HepG2 (cell line): ENCODE results near the gene KCNK15. TPM values are rescaled to one million over a fixed set of nuclear protein-coding genes. Genes with fewer than 3 reads are reported as not detected.

Source experiments
- ATF7 ChIP-seq, 2 experiments: fragments of 450-650 bp in 1 of 2; sonication (generic) in 1 of 2; formaldehyde crosslinking in 1 of 2; IDR thresholded peaks; 2 replicates each; pipeline versions ENCODE4 v1.4.0 to v1.6.1; 2016 to 2020; ENCODE audit warnings: antibody characterized with exemption in 1 of 2, mild to moderate bottlenecking in 1 of 2, missing genetic modification reagents in 1 of 2
- HDAC6 ChIP-seq: fragments of 200-600 bp; sonication (generic); IDR thresholded peaks from 2 replicates; pipeline ENCODE4 v1.7.0; 2017; ENCODE audit warnings: mild to moderate bottlenecking, antibody characterized with exemption, low read length, low read depth
- HOXA3 ChIP-seq: sonication (generic); formaldehyde crosslinking; IDR thresholded peaks from 2 replicates; pipeline ENCODE4 v1.5.0; 2020; ENCODE audit warnings: missing genetic modification reagents
- MIXL1 ChIP-seq: IDR thresholded peaks from 2 replicates; pipeline ENCODE4 v1.6.1; 2016
- MTERF4 ChIP-seq: sonication (generic); formaldehyde crosslinking; IDR thresholded peaks from 2 replicates; pipeline ENCODE4 v1.8.0; 2023; ENCODE audit warnings: mild to moderate bottlenecking, missing genetic modification reagents
- NR2C2 ChIP-seq: sonication (generic); formaldehyde crosslinking; IDR thresholded peaks from 2 replicates; pipeline ENCODE4 v1.4.0; 2020; ENCODE audit warnings: missing genetic modification reagents, mild to moderate bottlenecking, moderate library complexity, borderline replicate concordance
- NR2F2 ChIP-seq: IDR thresholded peaks from 2 replicates; pipeline ENCODE4 v1.6.1; 2012; ENCODE audit warnings: low read depth, inconsistent platforms, borderline replicate concordance
- PHF8 ChIP-seq: sonication (generic); formaldehyde crosslinking; IDR thresholded peaks from 2 replicates; pipeline ENCODE4 v1.5.0; 2020; ENCODE audit warnings: missing genetic modification reagents
- ZBTB42 ChIP-seq: sonication (generic); formaldehyde crosslinking; IDR thresholded peaks from 2 replicates; pipeline ENCODE4 v1.5.0; 2020; ENCODE audit warnings: mild to moderate bottlenecking, missing genetic modification reagents
- ZBTB8A ChIP-seq: sonication (generic); formaldehyde crosslinking; IDR thresholded peaks from 2 replicates; pipeline ENCODE4 v1.4.0; 2020; ENCODE audit warnings: mild to moderate bottlenecking, low read depth, missing genetic modification reagents, borderline replicate concordance
- ZHX1 ChIP-seq: sonication (generic); formaldehyde crosslinking; IDR thresholded peaks from 2 replicates; pipeline ENCODE4 v1.8.1; 2022; ENCODE audit warnings: low read depth, mild to moderate bottlenecking, missing genetic modification reagents
- ZMYM2 ChIP-seq: sonication (generic); formaldehyde crosslinking; IDR thresholded peaks from 2 replicates; pipeline ENCODE4 v1.8.0; 2022; ENCODE audit warnings: mild to moderate bottlenecking, missing genetic modification reagents
- ZMYM3 ChIP-seq: sonication (generic); formaldehyde crosslinking; IDR thresholded peaks from 2 replicates; pipeline ENCODE4 v1.5.1; 2020; ENCODE audit warnings: mild to moderate bottlenecking, missing genetic modification reagents
- ZNF746 ChIP-seq: sonication (generic); formaldehyde crosslinking; IDR thresholded peaks from 2 replicates; pipeline ENCODE4 v1.8.0; 2022; ENCODE audit warnings: mild to moderate bottlenecking, missing genetic modification reagents
- polyA plus RNA-seq, 8 experiments: library from polyadenylated mRNA; depleted of rRNA in 3 of 8; stranded (reverse) in 7 of 8; unstranded in 1 of 8; fragments of >200 nt; fragmentation: Illumina TruSeq in 4 of 8; extraction: Trizol in 4 of 8; gene quantifications; 2 replicates each; pipeline versions ENCODE4 v1.2.1 to v1.2.3, GENCODE V29; 2011 to 2016; ENCODE audit warnings: low read depth in 4 of 8, missing spikeins in 1 of 8, mixed read lengths in 1 of 8; ENCODE audit not compliant: insufficient read depth in 1 of 8
- total RNA-seq, 5 experiments: library from RNA; depleted of rRNA; stranded (reverse); fragments of >200 nt; fragmentation: Illumina TruSeq; extraction: Trizol; gene quantifications; 2 replicates each; pipeline ENCODE4 v1.2.3, GENCODE V29; 2016; ENCODE audit warnings: low read depth in 1 of 5
- TF ChIP-seq, protein P1 (sequence below): sonication (generic); formaldehyde crosslinking; IDR thresholded peaks from 2 replicates; pipeline ENCODE4 v1.4.0; 2020; ENCODE audit warnings: missing genetic modification reagents
- TF ChIP-seq, protein P2 (sequence below): sonication (generic); formaldehyde crosslinking; IDR thresholded peaks from 2 replicates; pipeline ENCODE4 v1.4.0; 2020; ENCODE audit warnings: mild to moderate bottlenecking, missing genetic modification reagents
- TF ChIP-seq, protein P3 (sequence below), 2 experiments: IDR thresholded peaks; 2 replicates each; pipeline ENCODE4 v1.6.1; 2011 to 2012; ENCODE audit warnings: low read length in 2 of 2, borderline replicate concordance in 1 of 2, low read depth in 1 of 2, mild to moderate bottlenecking in 1 of 2, moderate library complexity in 1 of 2

The KCNK15 gene
- total and polyA plus RNA-seq, 2 of the 13 experiments (the other 11 are each of a cell fraction or from before 2014, with no cell fraction given): 0.03 TPM; not detected in 1

DNA sequence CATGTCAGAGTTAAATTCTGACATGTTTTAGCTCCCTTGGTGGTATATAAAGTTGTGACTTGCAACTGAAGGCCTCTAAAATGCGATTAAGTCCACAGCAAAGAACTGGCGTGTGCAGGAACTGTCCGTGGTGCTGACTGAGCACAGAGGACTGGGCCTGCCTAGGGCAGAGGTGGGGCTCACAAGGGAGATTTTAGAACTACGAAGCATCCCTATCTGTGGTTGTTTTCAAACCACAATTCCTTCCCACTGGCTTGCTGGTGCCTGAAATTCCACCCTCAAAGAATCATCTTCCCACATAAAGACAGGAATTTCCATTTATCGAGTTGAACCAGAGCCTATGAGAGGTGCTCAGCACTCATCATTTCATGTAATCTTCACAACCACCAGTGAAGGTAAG lies 34.6 kb downstream of the KCNK15 start (continued):
- 0 out of 2 replicates have a peak, but pooled peaks have one; percentile 59 for TF ChIP-seq ZHX1 (CRISPR knock-in tag)
- TF ChIP-seq ZMYM2: no peak
- TF ChIP-seq ZMYM3 (CRISPR knock-in tag): no peak
- TF ChIP-seq, protein P1, sequence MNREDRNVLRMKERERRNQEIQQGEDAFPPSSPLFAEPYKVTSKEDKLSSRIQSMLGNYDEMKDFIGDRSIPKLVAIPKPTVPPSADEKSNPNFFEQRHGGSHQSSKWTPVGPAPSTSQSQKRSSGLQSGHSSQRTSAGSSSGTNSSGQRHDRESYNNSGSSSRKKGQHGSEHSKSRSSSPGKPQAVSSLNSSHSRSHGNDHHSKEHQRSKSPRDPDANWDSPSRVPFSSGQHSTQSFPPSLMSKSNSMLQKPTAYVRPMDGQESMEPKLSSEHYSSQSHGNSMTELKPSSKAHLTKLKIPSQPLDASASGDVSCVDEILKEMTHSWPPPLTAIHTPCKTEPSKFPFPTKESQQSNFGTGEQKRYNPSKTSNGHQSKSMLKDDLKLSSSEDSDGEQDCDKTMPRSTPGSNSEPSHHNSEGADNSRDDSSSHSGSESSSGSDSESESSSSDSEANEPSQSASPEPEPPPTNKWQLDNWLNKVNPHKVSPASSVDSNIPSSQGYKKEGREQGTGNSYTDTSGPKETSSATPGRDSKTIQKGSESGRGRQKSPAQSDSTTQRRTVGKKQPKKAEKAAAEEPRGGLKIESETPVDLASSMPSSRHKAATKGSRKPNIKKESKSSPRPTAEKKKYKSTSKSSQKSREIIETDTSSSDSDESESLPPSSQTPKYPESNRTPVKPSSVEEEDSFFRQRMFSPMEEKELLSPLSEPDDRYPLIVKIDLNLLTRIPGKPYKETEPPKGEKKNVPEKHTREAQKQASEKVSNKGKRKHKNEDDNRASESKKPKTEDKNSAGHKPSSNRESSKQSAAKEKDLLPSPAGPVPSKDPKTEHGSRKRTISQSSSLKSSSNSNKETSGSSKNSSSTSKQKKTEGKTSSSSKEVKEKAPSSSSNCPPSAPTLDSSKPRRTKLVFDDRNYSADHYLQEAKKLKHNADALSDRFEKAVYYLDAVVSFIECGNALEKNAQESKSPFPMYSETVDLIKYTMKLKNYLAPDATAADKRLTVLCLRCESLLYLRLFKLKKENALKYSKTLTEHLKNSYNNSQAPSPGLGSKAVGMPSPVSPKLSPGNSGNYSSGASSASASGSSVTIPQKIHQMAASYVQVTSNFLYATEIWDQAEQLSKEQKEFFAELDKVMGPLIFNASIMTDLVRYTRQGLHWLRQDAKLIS (CRISPR knock-in tag): no peak
- TF ChIP-seq PHF8 (CRISPR knock-in tag): no peak
- no peak for TF ChIP-seq NR2C2 (CRISPR knock-in tag)
- no peak for TF ChIP-seq ZBTB8A (CRISPR knock-in tag)
- TF ChIP-seq, protein P2, sequence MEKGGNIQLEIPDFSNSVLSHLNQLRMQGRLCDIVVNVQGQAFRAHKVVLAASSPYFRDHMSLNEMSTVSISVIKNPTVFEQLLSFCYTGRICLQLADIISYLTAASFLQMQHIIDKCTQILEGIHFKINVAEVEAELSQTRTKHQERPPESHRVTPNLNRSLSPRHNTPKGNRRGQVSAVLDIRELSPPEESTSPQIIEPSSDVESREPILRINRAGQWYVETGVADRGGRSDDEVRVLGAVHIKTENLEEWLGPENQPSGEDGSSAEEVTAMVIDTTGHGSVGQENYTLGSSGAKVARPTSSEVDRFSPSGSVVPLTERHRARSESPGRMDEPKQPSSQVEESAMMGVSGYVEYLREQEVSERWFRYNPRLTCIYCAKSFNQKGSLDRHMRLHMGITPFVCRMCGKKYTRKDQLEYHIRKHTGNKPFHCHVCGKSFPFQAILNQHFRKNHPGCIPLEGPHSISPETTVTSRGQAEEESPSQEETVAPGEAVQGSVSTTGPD (CRISPR knock-in tag): no peak
- peak; percentile 57; the same call in 1 of the 2 replicates for TF ChIP-seq ZNF746 (CRISPR knock-in tag)
- TF ChIP-seq, protein P3, sequence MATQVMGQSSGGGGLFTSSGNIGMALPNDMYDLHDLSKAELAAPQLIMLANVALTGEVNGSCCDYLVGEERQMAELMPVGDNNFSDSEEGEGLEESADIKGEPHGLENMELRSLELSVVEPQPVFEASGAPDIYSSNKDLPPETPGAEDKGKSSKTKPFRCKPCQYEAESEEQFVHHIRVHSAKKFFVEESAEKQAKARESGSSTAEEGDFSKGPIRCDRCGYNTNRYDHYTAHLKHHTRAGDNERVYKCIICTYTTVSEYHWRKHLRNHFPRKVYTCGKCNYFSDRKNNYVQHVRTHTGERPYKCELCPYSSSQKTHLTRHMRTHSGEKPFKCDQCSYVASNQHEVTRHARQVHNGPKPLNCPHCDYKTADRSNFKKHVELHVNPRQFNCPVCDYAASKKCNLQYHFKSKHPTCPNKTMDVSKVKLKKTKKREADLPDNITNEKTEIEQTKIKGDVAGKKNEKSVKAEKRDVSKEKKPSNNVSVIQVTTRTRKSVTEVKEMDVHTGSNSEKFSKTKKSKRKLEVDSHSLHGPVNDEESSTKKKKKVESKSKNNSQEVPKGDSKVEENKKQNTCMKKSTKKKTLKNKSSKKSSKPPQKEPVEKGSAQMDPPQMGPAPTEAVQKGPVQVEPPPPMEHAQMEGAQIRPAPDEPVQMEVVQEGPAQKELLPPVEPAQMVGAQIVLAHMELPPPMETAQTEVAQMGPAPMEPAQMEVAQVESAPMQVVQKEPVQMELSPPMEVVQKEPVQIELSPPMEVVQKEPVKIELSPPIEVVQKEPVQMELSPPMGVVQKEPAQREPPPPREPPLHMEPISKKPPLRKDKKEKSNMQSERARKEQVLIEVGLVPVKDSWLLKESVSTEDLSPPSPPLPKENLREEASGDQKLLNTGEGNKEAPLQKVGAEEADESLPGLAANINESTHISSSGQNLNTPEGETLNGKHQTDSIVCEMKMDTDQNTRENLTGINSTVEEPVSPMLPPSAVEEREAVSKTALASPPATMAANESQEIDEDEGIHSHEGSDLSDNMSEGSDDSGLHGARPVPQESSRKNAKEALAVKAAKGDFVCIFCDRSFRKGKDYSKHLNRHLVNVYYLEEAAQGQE (IDR thresholded peaks at IDR 0.05; ENCODE audit: borderline replicate concordance in 1 of 2, low read depth in 1 of 2, low read length in 2 of 2): peak in 1 of 2 experiments; percentile 100
- no peak for TF ChIP-seq ATF7 (IDR thresholded peaks at IDR 0.05)
- no peak for TF ChIP-seq ATF7 (CRISPR knock-in tag; IDR thresholded peaks at IDR 0.05)
- TF ChIP-seq MIXL1 (CRISPR knock-in tag): peak; percentile 87
- 0 out of 2 replicates have a peak, but pooled peaks have one; percentile 41 for TF ChIP-seq HOXA3 (CRISPR knock-in tag)
- TF ChIP-seq NR2F2: no peak
- no peak for TF ChIP-seq HDAC6
- TF ChIP-seq ZBTB42 (CRISPR knock-in tag): no peak
- 0 out of 2 replicates have a peak, but pooled peaks have one; percentile 67 for TF ChIP-seq MTERF4 (CRISPR knock-in tag)
